H9 (cell line): ENCODE measurements around the gene PPP1R7. TPM values are rescaled to one million over a fixed set of nuclear protein-coding genes. Genes with fewer than 3 reads are reported as not detected.

Experiments
- DNase-seq: peaks from one replicate; pipeline ENCODE4 v3.0.0-alpha.2; 2017
- H2AFZ ChIP-seq: one replicate; pipeline ENCODE4 v1.6.1; 2013; ENCODE audit warnings: mild to moderate bottlenecking, low read length, control low read depth, moderate library complexity
- H2AK5ac ChIP-seq: 2 replicates; pipeline ENCODE4 v1.6.1; 2013; ENCODE audit warnings: low read length, control low read depth, mixed read lengths; ENCODE audit not compliant: insufficient read length
- H2BK120ac ChIP-seq: one replicate; pipeline ENCODE4 v1.6.1; 2013; ENCODE audit warnings: low read depth, mild to moderate bottlenecking, low read length, control low read depth, inconsistent platforms; ENCODE audit not compliant: poor library complexity, severe bottlenecking
- H2BK12ac ChIP-seq: 2 replicates; pipeline ENCODE4 v1.6.1; 2013; ENCODE audit warnings: low read length, control low read depth, mixed read lengths, low read depth; ENCODE audit not compliant: insufficient read length
- H2BK15ac ChIP-seq: 2 replicates; pipeline ENCODE4 v1.6.1; 2013; ENCODE audit warnings: low read depth, low read length, control low read depth
- H2BK20ac ChIP-seq: one replicate; pipeline ENCODE4 v1.6.1; 2013; ENCODE audit warnings: low read depth, mild to moderate bottlenecking, low read length, control low read depth, inconsistent platforms; ENCODE audit not compliant: poor library complexity, severe bottlenecking
- H2BK5ac ChIP-seq: 2 replicates; pipeline ENCODE4 v1.6.1; 2013; ENCODE audit warnings: low read length, control low read depth, mixed read lengths; ENCODE audit not compliant: insufficient read length
- H3K14ac ChIP-seq: 2 replicates; pipeline ENCODE4 v1.6.1; 2013; ENCODE audit warnings: low read length, control low read depth; ENCODE audit not compliant: insufficient read depth
- H3K18ac ChIP-seq: 2 replicates; pipeline ENCODE4 v1.6.1; 2013; ENCODE audit warnings: low read depth, mild to moderate bottlenecking, mixed read lengths, low read length, control low read depth; ENCODE audit not compliant: insufficient read length
- H3K23ac ChIP-seq: 2 replicates; pipeline ENCODE4 v1.6.1; 2013; ENCODE audit warnings: low read length, control low read depth, mixed read lengths, low read depth; ENCODE audit not compliant: insufficient read length
- H3K23me2 ChIP-seq: 2 replicates; pipeline ENCODE4 v1.6.1; 2013; ENCODE audit warnings: low read depth, mild to moderate bottlenecking, mixed read lengths, low read length, control low read depth; ENCODE audit not compliant: insufficient read length, poor library complexity, severe bottlenecking
- H3K27ac ChIP-seq: 2 replicates; pipeline ENCODE4 v1.5.1; 2013; ENCODE audit warnings: low read length, control low read depth, mixed read lengths, low read depth; ENCODE audit not compliant: insufficient read length
- H3K27me3 ChIP-seq: 2 replicates; pipeline ENCODE4 v1.6.1; 2013; ENCODE audit warnings: low read length, control low read depth, inconsistent platforms; ENCODE audit not compliant: insufficient read depth
- H3K4ac ChIP-seq: 2 replicates; pipeline ENCODE4 v1.6.1; 2013; ENCODE audit warnings: low read depth, mild to moderate bottlenecking, control low read depth, inconsistent platforms, low read length, moderate library complexity
- H3K4me1 ChIP-seq: 2 replicates; pipeline ENCODE4 v1.6.1; 2013; ENCODE audit warnings: low read length, control low read depth, inconsistent platforms; ENCODE audit not compliant: insufficient read depth
- H3K4me2 ChIP-seq: 2 replicates; pipeline ENCODE4 v1.6.1; 2013; ENCODE audit warnings: low read length, control low read depth, mixed read lengths; ENCODE audit not compliant: insufficient read length, insufficient read depth
- H3K56ac ChIP-seq: 2 replicates; pipeline ENCODE4 v1.6.1; 2013; ENCODE audit warnings: low read depth, mild to moderate bottlenecking, mixed read lengths, low read length, control low read depth; ENCODE audit not compliant: insufficient read length
- H3K79me1 ChIP-seq: 2 replicates; pipeline ENCODE4 v1.6.1; 2013; ENCODE audit warnings: low read depth, mild to moderate bottlenecking, moderate library complexity, low read length, control low read depth, inconsistent platforms; ENCODE audit not compliant: insufficient read depth, poor library complexity, severe bottlenecking
- H3K79me2 ChIP-seq: 2 replicates; pipeline ENCODE4 v1.6.1; 2013; ENCODE audit warnings: low read length, control low read depth, inconsistent platforms; ENCODE audit not compliant: insufficient read depth
- H3K9ac ChIP-seq: 2 replicates; pipeline ENCODE4 v1.6.1; 2013; ENCODE audit warnings: low read length, control low read depth, mixed read lengths; ENCODE audit not compliant: insufficient read length; ENCODE audit errors: extremely low read depth
- H3K9me3 ChIP-seq: one replicate; pipeline ENCODE4 v1.6.1; 2013; ENCODE audit warnings: low read depth, low read length, inconsistent platforms; ENCODE audit not compliant: control insufficient read depth
- H3T11ph ChIP-seq: one replicate; pipeline ENCODE4 v1.6.1; 2013; ENCODE audit warnings: mild to moderate bottlenecking, low read length, control low read depth, inconsistent platforms
- H4K20me1 ChIP-seq: one replicate; pipeline ENCODE4 v1.6.1; 2013; ENCODE audit not compliant: control insufficient read depth, insufficient read length, insufficient read depth
- H4K5ac ChIP-seq: 2 replicates; pipeline ENCODE4 v1.6.1; 2013; ENCODE audit warnings: low read depth, mild to moderate bottlenecking, mixed read lengths, low read length, control low read depth; ENCODE audit not compliant: insufficient read length
- H4K8ac ChIP-seq: replicated peaks from 2 replicates; pipeline ENCODE4 v1.6.1; 2013; ENCODE audit warnings: low read length, control low read depth, mixed read lengths, low read depth; ENCODE audit not compliant: insufficient read length
- H4K91ac ChIP-seq: 2 replicates; pipeline ENCODE4 v1.6.1; 2013; ENCODE audit warnings: low read depth, mild to moderate bottlenecking, moderate library complexity, mixed read lengths, low read length, control low read depth; ENCODE audit not compliant: insufficient read length
- H3K27ac Mint-ChIP-seq, 3 experiments: 2 replicates in 2 of 3; 3 replicates in 1 of 3; pipeline ENCODE4 v1.8.0; 2020 to 2021; ENCODE audit warnings: mixed read lengths in 3 of 3, mild to moderate bottlenecking in 1 of 3, moderate library complexity in 1 of 3
- H3K27me3 Mint-ChIP-seq: 2 replicates; pipeline ENCODE4 v1.8.0; 2021; ENCODE audit warnings: low read depth, mild to moderate bottlenecking, moderate library complexity, mixed read lengths
- H3K36me3 Mint-ChIP-seq, 3 experiments: 2 replicates in 2 of 3; 3 replicates in 1 of 3; pipeline ENCODE4 v1.8.0; 2020 to 2021; ENCODE audit warnings: low read depth in 3 of 3, mixed read lengths in 3 of 3; ENCODE audit not compliant: insufficient read depth in 1 of 3
- H3K4me1 Mint-ChIP-seq, 2 experiments: 2 replicates each; pipeline ENCODE4 v1.8.0; 2020; ENCODE audit warnings: mixed read lengths in 2 of 2
- H3K4me3 Mint-ChIP-seq, 2 experiments: 2 replicates in 1 of 2; 3 replicates in 1 of 2; pipeline ENCODE4 v1.8.0; 2020 to 2021; ENCODE audit warnings: mild to moderate bottlenecking in 2 of 2, mixed read lengths in 2 of 2, moderate library complexity in 1 of 2
- H3K9me3 Mint-ChIP-seq, 2 experiments: 2 replicates in 1 of 2; 3 replicates in 1 of 2; pipeline ENCODE4 v1.8.0; 2020; ENCODE audit warnings: mild to moderate bottlenecking in 2 of 2, mixed read lengths in 2 of 2, moderate library complexity in 1 of 2
- CTCF ChIP-seq: fragments of 200-600 bp; sonication (generic); conservative IDR thresholded peaks from 3 replicates; pipeline ENCODE4 v1.8.0; 2021; ENCODE audit warnings: antibody characterized with exemption, mild to moderate bottlenecking
- WGBS: extraction: QIAGEN DNeasy Blood & Tissue Kit; methylation state at CpG from one replicate; pipeline ENCODE4 v1.1.7; 2013; ENCODE audit warnings: missing lambda C conversion rate, low lambda C conversion rate, mixed read lengths; ENCODE audit not compliant: insufficient read length; ENCODE audit errors: extremely low coverage; 5-methylcytosine and 5-hydroxymethylcytosine counted together
- long read RNA-seq: library from polyadenylated mRNA; unstranded; transcript quantifications from one replicate; pipeline ENCODE4 v2.0.0, GENCODE V29; 2020
- total RNA-seq: library from RNA; stranded (reverse); gene quantifications from 2 replicates; pipeline ENCODE4 v1.2.1, GENCODE V29; 2021

Gene PPP1R7, protein sequence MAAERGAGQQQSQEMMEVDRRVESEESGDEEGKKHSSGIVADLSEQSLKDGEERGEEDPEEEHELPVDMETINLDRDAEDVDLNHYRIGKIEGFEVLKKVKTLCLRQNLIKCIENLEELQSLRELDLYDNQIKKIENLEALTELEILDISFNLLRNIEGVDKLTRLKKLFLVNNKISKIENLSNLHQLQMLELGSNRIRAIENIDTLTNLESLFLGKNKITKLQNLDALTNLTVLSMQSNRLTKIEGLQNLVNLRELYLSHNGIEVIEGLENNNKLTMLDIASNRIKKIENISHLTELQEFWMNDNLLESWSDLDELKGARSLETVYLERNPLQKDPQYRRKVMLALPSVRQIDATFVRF
- total RNA-seq = 60.2 and 60.4 TPM in 2 replicates
- long read RNA-seq, transcript PPP1R7-206 (9 exons, 965 nt) = minor isoform, 15 of 123 reads
- long read RNA-seq, transcript PPP1R7-209 (9 exons, 959 nt) = minor isoform, 5 of 123 reads
- long read RNA-seq, transcript PPP1R7-201 (10 exons, 2,386 nt) = major isoform, 75 of 123 reads
- long read RNA-seq, partial matches to known transcripts = 10 of 123 reads
- long read RNA-seq, other reads (novel, unspliced or antisense) = 14 of 123 reads

DNA sequence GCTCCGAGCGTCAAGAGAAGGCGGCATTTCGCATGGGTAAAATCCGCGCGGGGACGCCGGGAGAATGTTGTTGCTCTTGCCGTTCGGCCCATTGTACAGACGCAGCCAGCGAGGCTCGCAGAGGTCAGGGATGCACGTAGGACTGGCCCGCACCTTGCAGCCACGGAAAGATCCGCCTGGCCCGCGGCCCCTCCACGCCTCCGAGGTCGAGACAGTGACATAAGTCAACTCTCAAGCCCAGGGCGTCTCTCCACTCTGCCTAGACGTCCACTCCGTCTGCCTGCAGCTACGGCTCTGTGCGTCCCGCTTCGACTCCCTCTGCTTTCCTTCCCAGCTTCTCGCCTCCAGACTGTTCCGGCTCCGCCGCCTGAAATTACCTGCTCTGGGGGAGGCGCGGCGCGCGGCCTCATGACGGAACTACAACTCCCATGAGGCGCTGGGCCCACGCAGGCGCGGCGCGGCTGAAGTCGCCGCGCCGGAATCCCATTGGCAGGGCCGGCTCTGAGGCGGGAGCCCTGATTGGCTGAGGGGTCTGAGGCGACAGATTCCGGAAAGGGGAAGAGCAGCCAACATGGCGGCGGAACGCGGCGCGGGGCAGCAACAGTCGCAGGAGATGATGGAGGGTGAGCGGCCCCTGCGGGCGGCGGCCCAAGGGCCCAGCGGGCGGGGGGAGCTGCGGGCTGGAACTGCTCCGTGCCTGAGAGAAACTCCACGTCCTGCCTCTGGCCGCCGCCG is at the start of gene PPP1R7:
TSS of gene PPP1R7 (plus strand) at position 543 of the 735 bp plus-strand sequence. CDS start at position 572, 29 bp downstream.
- Histone ChIP-seq H3K4me1 (peaks cover 12% of the 10 kb centered on the region; the same call in 1 of the 2 replicates), H4K8ac (no peak within 1 kb of the TSS), H2BK15ac (no peak within 1 kb of the TSS), H3T11ph (no peak within 1 kb of the TSS), H3K4ac (no peak within 1 kb of the TSS), H4K5ac (no peak within 1 kb of the TSS), H2AK5ac (no peak within 1 kb of the TSS), H2AFZ (no peak within 1 kb of the TSS), H3K56ac (no peak within 1 kb of the TSS), H3K23ac (no peak within 1 kb of the TSS), H4K91ac (no peak within 1 kb of the TSS), H2BK5ac (no peak within 1 kb of the TSS), H3K79me2 (no peaks in the 10 kb centered on the region), H3K14ac (no peak within 1 kb of the TSS), H4K20me1 (no peaks in the 10 kb centered on the region), H3K79me1 (no peaks in the 10 kb centered on the region), H3K9me3 (no peaks in the 10 kb centered on the region), H3K23me2 (peaks cover 10% of the 10 kb centered on the region), H3K27me3 (no peaks in the 10 kb centered on the region), H2BK12ac (no peak within 1 kb of the TSS), H3K9ac (peak within 1 kb of the TSS; percentile 40), H3K27ac (no peak within 1 kb of the TSS), H2BK20ac (no peak within 1 kb of the TSS), H2BK120ac (no peak within 1 kb of the TSS), H3K4me2 (peak within 1 kb of the TSS; percentile 74), H3K18ac (no peak within 1 kb of the TSS)
- H3K27me3 Mint-ChIP-seq = peaks cover 3% of the 10 kb centered on the region
- H3K27ac Mint-ChIP-seq = peak within 1 kb of the TSS; percentile 77 to 95 (median 93)
- peaks cover 28 to 30% of the 10 kb centered on the region in 2 experiments for H3K4me1 Mint-ChIP-seq
- no CpG with 5 or more reads among the region's 73 CpGs for WGBS
- peak; percentile 97 for DNase-seq
- TF ChIP-seq CTCF = 0 out of 3 replicates have a peak, but pooled peaks have one; percentile 12
- no peaks in the 10 kb centered on the region; a peak in 1 of 5 replicates for H3K9me3 Mint-ChIP-seq
- H3K4me3 Mint-ChIP-seq = peak within 1 kb of the TSS; percentile 87 to 95
- peaks cover 0 to 13% (median 8%) of the 10 kb centered on the region in 3 experiments; a peak in 5 of 7 replicates for H3K36me3 Mint-ChIP-seq
